Body of pancreas (tissue), 4 donors: ENCODE results near the gene FZD2. TPM values are rescaled to one million over a fixed set of nuclear protein-coding genes. Genes with fewer than 3 reads are reported as not detected.

Experiments used
- ATAC-seq: fragments of 150-250 bp; one replicate; pipeline ENCODE4 v1.9.1; 2016
- DNase-seq, 4 donors: peaks; one replicate each; pipeline ENCODE4 v3.0.0-alpha.2; 2019
- H3K27ac ChIP-seq, 4 donors: fragments of 200-600 bp; sonication (generic); 1 replicate in 3 of 4; 2 replicates in 1 of 4; pipeline versions ENCODE4 v1.5.1 to v1.6.1; 2016 to 2019; ENCODE audit warnings: mild to moderate bottlenecking in 1 of 4, mixed read lengths in 1 of 4, moderate library complexity in 1 of 4
- H3K27me3 ChIP-seq, 2 donors: fragments of 200-600 bp; sonication (generic); one replicate each; pipeline ENCODE4 v1.6.0; 2016; ENCODE audit warnings: mild to moderate bottlenecking in 1 of 2
- H3K36me3 ChIP-seq, 2 donors: fragments of 200-600 bp; sonication (generic); replicated peaks in 1 of 2; 2 replicates each; pipeline ENCODE4 v1.5.1; 2016; ENCODE audit warnings: low read depth in 2 of 2; ENCODE audit not compliant: insufficient read depth in 1 of 2
- H3K4me1 ChIP-seq: fragments of 200-600 bp; sonication (generic); one replicate; pipeline ENCODE4 v1.6.0; 2016
- H3K4me3 ChIP-seq, 2 donors: fragments of 200-600 bp; sonication (generic); 1 replicate in 1 of 2; 2 replicates in 1 of 2; pipeline ENCODE4 v1.5.1; 2016 to 2019
- H3K9me3 ChIP-seq, 3 donors: fragments of 200-600 bp; sonication (generic); 1 replicate in 2 of 3; 2 replicates in 1 of 3; pipeline ENCODE4 v1.5.1; 2016
- POLR2A ChIP-seq, 3 donors: fragments of 450-650 bp; IDR thresholded peaks; one replicate each; pipeline ENCODE4 v1.6.1; 2016; ENCODE audit warnings: antibody characterized with exemption in 3 of 3, mild to moderate bottlenecking in 2 of 3
- WGBS, 2 donors: methylation state at CpG; one replicate each; pipeline ENCODE4 v1.1.5; 2017; 5-methylcytosine and 5-hydroxymethylcytosine counted together
- intact Hi-C: fragments of 100-400 bp; cut with DNase I; formaldehyde crosslinking; loops from one replicate; pipeline ENCODE4 v1.15.1; 2023
- total RNA-seq, 2 donors: library from RNA; depleted of rRNA; stranded (reverse); fragments of >200 nt; gene quantifications; one replicate each; pipeline ENCODE4 v1.1.0, GENCODE V29; 2016
- TF ChIP-seq, protein P1 (sequence below), 7 experiments: fragments of 450-650 bp in 4 of 7; fragments of 200-600 bp in 3 of 7; sonication (generic) in 3 of 7; IDR thresholded peaks; one replicate each; pipeline ENCODE4 v1.5.1; 2016 to 2019; ENCODE audit warnings: antibody characterized with exemption in 7 of 7

The FZD2 gene
- total RNA-seq, 2 donors from 2014 or later: 0.52 TPM; not detected in 1

DNA sequence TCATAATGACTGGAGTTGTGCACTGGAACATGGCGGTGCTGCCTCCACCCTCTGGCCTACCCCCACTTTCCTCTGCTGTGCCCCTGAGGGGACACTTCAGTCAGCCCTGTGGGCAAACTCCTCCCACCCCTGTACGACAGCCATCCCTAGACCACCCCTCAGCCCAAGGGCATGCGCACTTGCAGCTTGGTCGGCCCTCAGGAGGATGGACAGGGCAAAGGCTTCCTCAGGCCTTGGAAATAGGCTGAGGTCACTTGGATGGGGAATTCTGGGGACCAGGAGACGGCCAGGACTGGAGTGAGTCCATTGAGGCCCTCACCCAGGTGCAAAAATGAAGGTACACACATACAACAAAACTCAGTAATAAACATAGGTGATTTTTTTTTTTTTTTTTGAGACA lies 41.0 kb downstream of the FZD2 start:
- TF ChIP-seq, protein P1, sequence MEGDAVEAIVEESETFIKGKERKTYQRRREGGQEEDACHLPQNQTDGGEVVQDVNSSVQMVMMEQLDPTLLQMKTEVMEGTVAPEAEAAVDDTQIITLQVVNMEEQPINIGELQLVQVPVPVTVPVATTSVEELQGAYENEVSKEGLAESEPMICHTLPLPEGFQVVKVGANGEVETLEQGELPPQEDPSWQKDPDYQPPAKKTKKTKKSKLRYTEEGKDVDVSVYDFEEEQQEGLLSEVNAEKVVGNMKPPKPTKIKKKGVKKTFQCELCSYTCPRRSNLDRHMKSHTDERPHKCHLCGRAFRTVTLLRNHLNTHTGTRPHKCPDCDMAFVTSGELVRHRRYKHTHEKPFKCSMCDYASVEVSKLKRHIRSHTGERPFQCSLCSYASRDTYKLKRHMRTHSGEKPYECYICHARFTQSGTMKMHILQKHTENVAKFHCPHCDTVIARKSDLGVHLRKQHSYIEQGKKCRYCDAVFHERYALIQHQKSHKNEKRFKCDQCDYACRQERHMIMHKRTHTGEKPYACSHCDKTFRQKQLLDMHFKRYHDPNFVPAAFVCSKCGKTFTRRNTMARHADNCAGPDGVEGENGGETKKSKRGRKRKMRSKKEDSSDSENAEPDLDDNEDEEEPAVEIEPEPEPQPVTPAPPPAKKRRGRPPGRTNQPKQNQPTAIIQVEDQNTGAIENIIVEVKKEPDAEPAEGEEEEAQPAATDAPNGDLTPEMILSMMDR (IDR thresholded peaks at IDR 0.05): no peak
- TF ChIP-seq POLR2A (IDR thresholded peaks at IDR 0.05): no peak
- intact Hi-C loops: no loop called here
- Histone ChIP-seq H3K36me3 (no peaks in the 10 kb centered on the region), H3K9me3 (no peaks in the 10 kb centered on the region), H3K4me1 (peaks cover 11% of the 10 kb centered on the region), H3K27me3 (no peaks in the 10 kb centered on the region), H3K27ac (no peak overlapping the region), H3K4me3 (no peak overlapping the region)
- 85 to 89% methylated on average over 4 to 5 of the region's 5 CpGs for WGBS, 2 donors
- ATAC-seq (no peak), DNase-seq (no peak)

DNA sequence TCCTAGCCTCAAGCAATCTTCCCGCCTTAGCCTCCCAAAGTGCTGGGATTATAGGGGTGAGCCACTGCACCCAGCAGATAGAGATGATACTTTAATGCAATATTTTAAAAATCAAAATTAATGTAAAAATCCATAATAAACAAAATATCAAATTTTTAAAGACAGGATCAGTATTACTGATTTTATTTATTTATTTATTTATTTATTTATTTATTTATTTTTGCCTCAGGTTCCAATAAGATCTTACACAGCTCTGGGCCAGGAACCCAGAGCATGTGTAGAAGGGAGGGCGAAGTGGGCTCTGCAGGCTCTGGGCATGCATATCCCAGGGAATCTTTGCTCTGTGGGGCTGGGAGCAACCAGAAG lies 41.6 kb downstream of the FZD2 start:
- ATAC-seq: no peak
- no peaks in the 10 kb centered on the region for H3K27me3 ChIP-seq
- no peak for DNase-seq
- TF ChIP-seq POLR2A (IDR thresholded peaks at IDR 0.05): no peak
- TF ChIP-seq, protein P1 (IDR thresholded peaks at IDR 0.05): no peak
- WGBS, 2 donors: 84 to 93% methylated on average over 2 of the region's 2 CpGs
- H3K4me1 ChIP-seq: peaks cover 11% of the 10 kb centered on the region
- H3K9me3 ChIP-seq: no peaks in the 10 kb centered on the region
- no peak overlapping the region for H3K4me3 ChIP-seq
- intact Hi-C loops: no loop called here
- H3K27ac ChIP-seq: no peak overlapping the region
- H3K36me3 ChIP-seq: no peaks in the 10 kb centered on the region

DNA sequence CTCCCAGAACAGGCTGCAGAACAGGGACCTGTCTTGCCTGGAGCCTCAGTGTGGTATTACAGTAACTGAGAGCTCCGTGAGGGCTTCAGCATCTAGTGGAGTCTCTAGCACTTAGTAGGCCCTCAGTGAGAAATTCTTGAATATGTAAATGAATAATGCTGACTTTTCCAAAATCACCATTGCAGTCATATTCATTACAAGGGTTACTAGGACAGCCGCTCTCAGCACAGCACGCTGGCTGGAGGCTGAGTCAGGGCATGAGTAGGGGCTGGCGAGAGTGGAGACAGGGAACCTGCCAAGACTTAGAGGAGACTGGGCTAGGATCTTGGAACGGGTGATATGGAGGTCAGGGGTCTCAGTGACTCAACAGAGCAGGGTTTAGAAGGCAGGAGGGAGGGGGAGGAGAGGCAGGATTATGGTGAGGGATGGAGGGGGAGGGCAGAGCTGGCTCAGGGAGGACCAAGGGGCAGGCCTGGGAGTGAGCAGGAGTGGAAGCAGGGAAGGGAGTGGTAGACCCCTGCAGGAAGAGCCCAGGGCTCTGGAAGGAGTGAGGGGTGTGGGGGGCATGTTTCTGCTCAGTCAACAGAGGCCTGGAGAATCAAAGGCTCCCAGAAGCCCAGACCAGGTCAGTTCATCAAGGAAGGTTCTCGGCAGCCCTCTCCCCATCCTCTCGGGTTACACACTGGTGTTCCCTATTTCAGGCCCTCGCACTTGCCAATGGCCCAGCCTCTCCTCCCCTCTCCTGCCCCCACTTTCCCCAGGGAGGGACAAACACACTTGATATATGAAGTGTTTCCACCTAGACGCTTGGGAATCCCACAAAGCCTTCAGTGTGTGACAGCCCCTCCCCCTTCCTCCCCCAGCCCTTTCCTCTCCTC lies 42.3 kb downstream of the FZD2 start:
- Histone ChIP-seq H3K27me3 (no peaks in the 10 kb centered on the region), H3K4me3 (no peak overlapping the region), H3K27ac (no peak overlapping the region), H3K36me3 (no peaks in the 10 kb centered on the region), H3K4me1 (peaks cover 11% of the 10 kb centered on the region), H3K9me3 (no peaks in the 10 kb centered on the region)
- ATAC-seq (peak; percentile 55), DNase-seq (peak; percentile 20 to 63 (median 29))
- intact Hi-C loops: no loop called here
- WGBS, 2 donors: 71 to 84% methylated on average over 9 of the region's 9 CpGs
- TF ChIP-seq POLR2A (IDR thresholded peaks at IDR 0.05): no peak
- TF ChIP-seq, protein P1 (IDR thresholded peaks at IDR 0.05): no peak

DNA sequence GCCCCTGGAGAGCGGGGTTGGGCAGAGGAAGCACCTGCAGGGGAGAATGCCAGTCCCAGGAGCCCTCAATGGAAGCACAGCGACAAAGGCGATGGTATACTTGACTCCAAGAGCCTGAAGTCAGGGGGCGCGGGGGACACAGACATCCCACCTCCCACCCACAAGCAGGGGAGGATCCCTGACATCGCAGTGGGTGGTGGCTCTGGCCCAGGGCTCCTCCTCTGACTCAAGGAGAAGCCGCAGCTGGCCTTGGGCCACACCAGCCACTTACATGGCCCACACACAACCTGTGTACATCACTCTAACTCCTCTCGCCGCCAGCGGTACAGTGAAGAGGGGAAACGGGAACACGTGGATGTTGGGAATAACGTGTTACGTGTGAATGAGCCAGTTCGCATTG lies 44.3 kb downstream of the FZD2 start:
- Histone ChIP-seq H3K36me3 (no peaks in the 10 kb centered on the region), H3K27me3 (no peaks in the 10 kb centered on the region), H3K27ac (no peak overlapping the region), H3K4me3 (no peak overlapping the region), H3K9me3 (no peaks in the 10 kb centered on the region), H3K4me1 (peaks cover 11% of the 10 kb centered on the region)
- ATAC-seq: no peak
- no peak for DNase-seq
- 80 to 81% methylated on average over 9 to 15 of the region's 15 CpGs for WGBS, 2 donors
- TF ChIP-seq, protein P1 (IDR thresholded peaks at IDR 0.05): no peak
- TF ChIP-seq POLR2A (IDR thresholded peaks at IDR 0.05): no peak
- intact Hi-C loops: no loop called here

DNA sequence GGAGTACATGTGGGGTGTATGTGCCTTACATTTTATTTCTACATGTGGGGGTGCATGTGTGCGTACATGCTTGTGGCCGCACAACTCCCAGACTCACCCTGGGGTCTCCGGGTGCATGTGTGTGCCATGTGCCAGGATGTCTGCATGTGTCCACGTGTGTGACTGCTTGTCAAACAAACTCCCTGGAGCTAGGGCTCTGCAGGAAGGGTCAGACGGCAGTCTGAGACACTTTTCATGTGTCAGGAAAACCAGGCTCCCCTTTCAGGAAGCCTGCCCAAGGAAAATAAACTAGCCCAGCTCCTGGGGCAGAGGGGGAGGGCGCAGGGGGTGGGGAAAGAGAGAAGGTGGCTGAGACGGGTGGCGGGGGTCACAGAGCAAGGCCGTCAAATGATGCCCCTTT lies 44.7 kb downstream of the FZD2 start:
- no peak overlapping the region for H3K27ac ChIP-seq
- H3K27me3 ChIP-seq: no peaks in the 10 kb centered on the region
- 32 to 43% methylated on average over 9 of the region's 9 CpGs for WGBS, 2 donors
- TF ChIP-seq POLR2A (IDR thresholded peaks at IDR 0.05): no peak
- TF ChIP-seq, protein P1 (IDR thresholded peaks at IDR 0.05): no peak
- H3K4me3 ChIP-seq: no peak overlapping the region
- no peaks in the 10 kb centered on the region for H3K36me3 ChIP-seq
- no peak for DNase-seq
- no peaks in the 10 kb centered on the region for H3K9me3 ChIP-seq
- ATAC-seq: no peak
- intact Hi-C loops: no loop called here
- peaks cover 11% of the 10 kb centered on the region for H3K4me1 ChIP-seq
